Measurements from ENCODE around the gene SLC7A1. TPM values are rescaled to one million over a fixed set of nuclear protein-coding genes. Genes with fewer than 3 reads are reported as not detected.
A peak's percentile ranks its signal among the peaks of the same experiment; 100 is the strongest.

SLC7A1 gene
- polyA plus RNA-seq, 3 donors: 0.89 to 2.2 (median 0.92) TPM

DNA sequence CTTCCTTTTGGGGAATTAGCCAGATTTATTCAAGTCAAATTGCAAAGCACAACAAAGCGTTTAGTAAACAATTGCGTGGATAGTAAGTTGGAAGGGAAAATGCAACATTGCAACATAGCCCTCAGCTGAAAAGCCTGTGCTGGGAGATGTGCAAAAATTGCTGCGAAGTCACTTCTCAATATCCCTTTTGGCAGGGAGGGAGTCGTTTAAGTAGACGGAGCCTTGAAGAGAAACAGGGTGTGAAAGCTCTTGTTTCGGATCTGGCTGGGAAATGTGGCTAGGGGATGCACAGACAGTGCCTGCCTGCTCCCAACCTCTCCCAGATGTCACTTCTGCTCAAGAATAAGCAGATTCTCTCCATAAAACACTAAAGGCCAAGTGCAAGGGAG is 56.8 kb downstream of the SLC7A1 start:
- H3K9ac ChIP-seq (ENCODE audit: insufficient read depth, low read length, poor library complexity, severe bottlenecking): no peak overlapping the region
- Mint-ChIP-seq H3K4me3 (no peak overlapping the region), H3K27me3 (ENCODE audit: low read depth in 3 of 3) (peaks cover 0 to 2% (median 1%) of the 10 kb centered on the region in 3 donors), H3K4me1 (no peaks in the 10 kb centered on the region), H3K27ac (no peak overlapping the region), H3K9me3 (no peaks in the 10 kb centered on the region), H3K36me3 (peaks cover 37 to 42% of the 10 kb centered on the region in 2 donors)
- H3K9me3 ChIP-seq (replicated peaks in 1 of 2; ENCODE audit: control insufficient read depth in 1 of 2, insufficient read depth in 1 of 2, low read length in 2 of 2): no peaks in the 10 kb centered on the region
- 96% methylated on average over 4 of the region's 6 CpGs for WGBS (ENCODE audit: insufficient coverage)
- peaks cover 21 to 45% of the 10 kb centered on the region in 2 donors for H3K36me3 ChIP-seq (replicated peaks in 1 of 2; ENCODE audit: control insufficient read depth in 1 of 2, insufficient read depth in 2 of 2, low read length in 2 of 2)
- H4K20me1 ChIP-seq (ENCODE audit: insufficient read depth, low read length): no peaks in the 10 kb centered on the region
- peaks cover 17% of the 10 kb centered on the region for H3K79me2 ChIP-seq (ENCODE audit: insufficient read depth, low read length)
- H3K27me3 ChIP-seq (ENCODE audit: control insufficient read depth in 2 of 2, insufficient read depth in 2 of 2, low read length in 2 of 2): no peaks in the 10 kb centered on the region
- H3K4me1 ChIP-seq (ENCODE audit: control insufficient read depth in 1 of 2, insufficient read depth in 2 of 2, low read length in 2 of 2): no peaks in the 10 kb centered on the region
- intact Hi-C loops (cut with micrococcal nuclease): no loop called here
- DNase-seq: no peak
- TF ChIP-seq, protein P1, sequence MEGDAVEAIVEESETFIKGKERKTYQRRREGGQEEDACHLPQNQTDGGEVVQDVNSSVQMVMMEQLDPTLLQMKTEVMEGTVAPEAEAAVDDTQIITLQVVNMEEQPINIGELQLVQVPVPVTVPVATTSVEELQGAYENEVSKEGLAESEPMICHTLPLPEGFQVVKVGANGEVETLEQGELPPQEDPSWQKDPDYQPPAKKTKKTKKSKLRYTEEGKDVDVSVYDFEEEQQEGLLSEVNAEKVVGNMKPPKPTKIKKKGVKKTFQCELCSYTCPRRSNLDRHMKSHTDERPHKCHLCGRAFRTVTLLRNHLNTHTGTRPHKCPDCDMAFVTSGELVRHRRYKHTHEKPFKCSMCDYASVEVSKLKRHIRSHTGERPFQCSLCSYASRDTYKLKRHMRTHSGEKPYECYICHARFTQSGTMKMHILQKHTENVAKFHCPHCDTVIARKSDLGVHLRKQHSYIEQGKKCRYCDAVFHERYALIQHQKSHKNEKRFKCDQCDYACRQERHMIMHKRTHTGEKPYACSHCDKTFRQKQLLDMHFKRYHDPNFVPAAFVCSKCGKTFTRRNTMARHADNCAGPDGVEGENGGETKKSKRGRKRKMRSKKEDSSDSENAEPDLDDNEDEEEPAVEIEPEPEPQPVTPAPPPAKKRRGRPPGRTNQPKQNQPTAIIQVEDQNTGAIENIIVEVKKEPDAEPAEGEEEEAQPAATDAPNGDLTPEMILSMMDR (IDR thresholded peaks at IDR 0.05): no peak
- no peak overlapping the region for H2AFZ ChIP-seq (ENCODE audit: insufficient read depth, low read depth, low read length, poor library complexity, severe bottlenecking)
- H3K4me2 ChIP-seq (replicated peaks; ENCODE audit: extremely low read depth, low read length, poor library complexity, severe bottlenecking): no peak overlapping the region
- no peak overlapping the region for H3K27ac ChIP-seq (ENCODE audit: low read depth in 1 of 2, low read length in 2 of 2)
- H3K4me3 ChIP-seq (replicated peaks in 1 of 3; ENCODE audit: low read depth in 2 of 3, low read length in 3 of 3): no peak overlapping the region

DNA sequence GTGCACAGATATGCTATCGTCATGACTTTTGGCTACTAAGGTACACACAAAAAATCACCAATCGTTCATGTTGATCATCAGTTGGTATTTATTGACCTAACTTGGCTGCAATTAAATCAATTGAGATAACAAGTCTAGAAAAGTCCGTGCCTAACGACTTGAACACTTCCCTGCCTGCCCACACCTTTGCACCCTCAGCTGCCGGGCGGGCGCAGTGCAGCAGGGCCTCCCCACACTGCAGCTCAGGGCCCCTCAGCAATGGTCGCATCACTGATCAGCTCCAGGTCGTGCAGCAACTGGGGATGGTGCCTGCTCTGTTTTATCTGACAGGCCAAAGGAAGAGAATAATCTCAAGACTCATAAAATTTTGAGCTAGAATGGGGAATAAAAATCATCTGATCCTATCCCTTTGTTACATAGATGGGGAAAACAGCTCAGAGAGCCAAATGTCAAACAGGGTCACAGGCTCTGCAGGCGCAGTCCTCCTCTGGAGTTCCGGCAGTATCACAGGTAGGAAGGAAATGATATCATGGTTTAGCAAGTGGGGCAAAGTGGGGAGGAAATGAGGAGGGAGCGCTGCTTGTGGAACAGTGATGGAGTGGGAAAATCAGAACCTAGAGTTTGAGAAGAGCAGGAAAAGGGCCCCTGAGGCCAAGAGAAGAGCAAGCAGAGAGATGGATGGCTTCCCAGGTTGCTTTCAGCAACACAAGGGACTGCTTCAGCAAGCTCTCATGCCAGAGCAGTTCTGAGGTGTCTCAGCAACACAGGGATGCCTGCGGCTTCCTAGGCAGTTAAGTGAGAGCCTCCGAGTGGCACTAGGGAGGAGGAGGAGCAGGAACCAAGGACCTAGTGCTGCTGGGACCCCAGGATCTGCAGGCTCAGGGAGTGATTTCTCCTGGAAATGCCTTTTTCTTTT is 57.5 kb downstream of the SLC7A1 start:
- no peaks in the 10 kb centered on the region for H3K4me1 Mint-ChIP-seq
- no peak overlapping the region for H3K27ac ChIP-seq (ENCODE audit: low read depth in 1 of 2, low read length in 2 of 2)
- no peak overlapping the region for H3K4me3 Mint-ChIP-seq

More for the DNA sequence above, 57.5 kb downstream of the SLC7A1 start:
- no peak for DNase-seq
- H3K27ac Mint-ChIP-seq: peak overlapping the region in 2 of 7 donors; percentile 10 to 25
- Histone ChIP-seq H3K9me3 (replicated peaks in 1 of 2; ENCODE audit: control insufficient read depth in 1 of 2, insufficient read depth in 1 of 2, low read length in 2 of 2) (no peaks in the 10 kb centered on the region), H3K4me3 (replicated peaks in 1 of 3; ENCODE audit: low read depth in 2 of 3, low read length in 3 of 3) (no peak overlapping the region), H3K4me2 (replicated peaks; ENCODE audit: extremely low read depth, low read length, poor library complexity, severe bottlenecking) (no peak overlapping the region), H3K9ac (ENCODE audit: insufficient read depth, low read length, poor library complexity, severe bottlenecking) (no peak overlapping the region), H3K79me2 (ENCODE audit: insufficient read depth, low read length) (peaks cover 11% of the 10 kb centered on the region), H4K20me1 (ENCODE audit: insufficient read depth, low read length) (no peaks in the 10 kb centered on the region), H2AFZ (ENCODE audit: insufficient read depth, low read depth, low read length, poor library complexity, severe bottlenecking) (no peak overlapping the region), H3K4me1 (ENCODE audit: control insufficient read depth in 1 of 2, insufficient read depth in 2 of 2, low read length in 2 of 2) (no peaks in the 10 kb centered on the region), H3K36me3 (replicated peaks in 1 of 2; ENCODE audit: control insufficient read depth in 1 of 2, insufficient read depth in 2 of 2, low read length in 2 of 2) (peaks cover 25 to 52% of the 10 kb centered on the region in 2 donors), H3K27me3 (ENCODE audit: control insufficient read depth in 2 of 2, insufficient read depth in 2 of 2, low read length in 2 of 2) (no peaks in the 10 kb centered on the region)
- TF ChIP-seq, protein P1 (IDR thresholded peaks at IDR 0.05): no peak
- 90% methylated on average over 9 of the region's 14 CpGs for WGBS (ENCODE audit: insufficient coverage)
- H3K27me3 Mint-ChIP-seq (ENCODE audit: low read depth in 3 of 3): peaks cover 0 to 2% (median 1%) of the 10 kb centered on the region in 3 donors
- peaks cover 41 to 46% of the 10 kb centered on the region in 2 donors for H3K36me3 Mint-ChIP-seq
- H3K9me3 Mint-ChIP-seq: no peaks in the 10 kb centered on the region
- intact Hi-C loops (cut with micrococcal nuclease): no loop called here

Data from CD14-positive monocyte (primary cell).